NCI-H1417 treated with DMSO at 0.1 percent for 48 hours (cell line): ENCODE measurements around the gene RNF5.
"Not testable (repeated sequence)": the region's sequence is repeated elsewhere in the genome, so short reads cannot be mapped to it uniquely, and the experiment has no call there.

Experiments used
- DNase-seq: peaks from one replicate; lab custom pipeline; 2025; lab: John Stamatoyannopoulos, UW

The RNF5 gene

DNA sequence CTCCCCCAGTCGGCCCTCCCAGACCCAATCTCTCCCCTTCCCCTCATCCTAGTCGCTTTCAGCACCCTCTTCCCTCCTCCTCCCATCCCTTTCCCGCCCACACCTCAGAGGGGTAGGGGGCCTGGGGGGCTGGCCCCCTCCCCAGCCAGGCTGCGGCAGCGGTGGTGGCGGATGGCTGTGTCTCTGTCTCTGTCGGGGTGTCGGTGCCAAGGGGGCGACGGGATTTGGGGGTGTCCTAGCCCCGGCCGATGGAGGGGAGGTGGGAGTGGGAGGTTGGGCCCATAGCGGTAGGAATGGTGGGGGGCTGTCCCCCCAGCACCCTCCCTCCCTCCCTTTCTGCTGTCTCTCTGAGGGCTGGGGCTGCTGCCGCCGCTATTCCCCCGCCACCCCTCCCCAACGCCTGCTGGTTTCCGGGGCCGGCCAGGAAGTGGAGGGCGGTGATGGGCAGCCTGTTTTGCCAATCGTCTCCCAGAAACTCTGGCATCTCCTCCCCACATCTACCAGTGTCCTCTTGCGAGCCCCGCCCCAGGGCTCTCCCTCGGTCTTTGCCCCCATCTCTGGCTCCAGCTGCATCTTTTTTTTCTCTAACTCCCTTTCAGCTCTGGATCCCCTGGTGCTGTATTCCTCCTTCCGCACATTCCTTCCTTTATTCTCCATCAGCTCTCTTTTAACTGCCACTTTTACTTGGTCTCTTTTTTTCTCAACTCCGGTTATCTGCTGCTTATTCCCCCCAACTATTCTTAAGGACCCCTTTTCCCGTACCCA, 2.3 kb upstream of the RNF5 start, which contains the start of gene AGPAT1:
AGPAT1 (minus strand) TSS at position 374 of the 765 bp plus-strand sequence. CDS start 4,588 bp downstream, outside the sequence.
- DNase-seq, result peak; percentile 71

DNA sequence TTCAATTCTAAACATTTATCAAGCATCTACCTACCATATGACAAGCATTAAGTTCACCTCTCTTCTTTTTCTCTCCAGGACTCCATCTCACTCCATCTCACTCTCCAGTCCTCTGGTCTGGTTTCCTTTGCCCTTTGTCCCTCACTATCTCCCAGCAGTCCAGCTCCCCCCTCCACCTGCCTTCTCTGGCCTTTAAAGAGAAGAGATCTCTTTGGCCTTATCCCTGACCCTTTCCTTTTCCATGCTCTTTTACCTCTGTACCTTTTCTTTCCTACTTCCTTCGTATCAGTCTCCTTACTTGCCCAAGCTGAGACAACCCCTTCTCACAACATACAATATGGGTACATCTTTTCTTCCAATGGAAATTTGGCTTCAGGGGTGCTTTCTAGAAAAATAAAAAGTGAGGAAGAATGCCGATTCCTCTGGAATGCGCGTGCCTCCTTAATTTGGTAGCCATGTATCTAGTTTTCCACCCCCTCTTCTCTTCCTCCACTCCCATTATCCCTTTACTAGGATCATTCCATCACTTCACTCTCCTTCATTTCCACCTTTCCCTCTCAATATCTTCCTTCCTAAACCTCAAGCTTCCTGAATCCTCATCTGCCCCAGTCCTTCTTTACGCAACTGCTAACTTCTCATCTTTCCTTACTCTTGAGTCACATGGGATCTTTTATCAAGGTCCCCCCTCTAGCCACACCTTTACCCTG, 1.6 kb upstream of the RNF5 start:
- DNase-seq, result no peak

DNA sequence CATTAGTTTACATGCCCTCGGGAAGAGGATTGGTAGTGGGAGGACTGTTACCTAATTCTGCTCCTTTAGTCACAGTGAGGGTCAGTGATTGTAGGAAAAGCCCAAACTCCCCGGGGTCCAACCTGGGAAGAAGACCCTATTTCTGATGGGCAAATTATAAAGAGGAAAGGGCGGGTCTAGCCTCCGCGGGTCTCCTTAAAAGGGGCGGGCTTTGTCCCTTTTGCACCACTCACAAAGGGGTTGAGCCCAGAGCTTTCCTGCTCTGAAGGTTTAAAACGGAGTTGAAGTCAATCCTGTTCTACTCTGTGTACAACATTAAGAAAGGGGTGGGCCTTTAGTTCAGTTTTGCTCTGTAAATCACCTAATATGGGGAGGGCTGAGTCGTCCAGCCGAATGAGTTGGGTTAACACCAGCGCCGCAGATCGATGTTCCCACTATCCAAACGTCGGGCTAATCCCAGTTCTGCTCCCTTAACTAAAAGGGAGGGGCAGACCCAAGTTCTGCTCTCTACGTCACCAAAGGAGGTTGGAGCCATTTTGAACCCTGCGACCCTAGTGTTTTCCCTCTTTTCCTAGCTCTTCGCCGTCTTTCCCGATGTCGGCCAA, 920 bp upstream of the RNF5 start:
- DNase-seq, result no peak

DNA sequence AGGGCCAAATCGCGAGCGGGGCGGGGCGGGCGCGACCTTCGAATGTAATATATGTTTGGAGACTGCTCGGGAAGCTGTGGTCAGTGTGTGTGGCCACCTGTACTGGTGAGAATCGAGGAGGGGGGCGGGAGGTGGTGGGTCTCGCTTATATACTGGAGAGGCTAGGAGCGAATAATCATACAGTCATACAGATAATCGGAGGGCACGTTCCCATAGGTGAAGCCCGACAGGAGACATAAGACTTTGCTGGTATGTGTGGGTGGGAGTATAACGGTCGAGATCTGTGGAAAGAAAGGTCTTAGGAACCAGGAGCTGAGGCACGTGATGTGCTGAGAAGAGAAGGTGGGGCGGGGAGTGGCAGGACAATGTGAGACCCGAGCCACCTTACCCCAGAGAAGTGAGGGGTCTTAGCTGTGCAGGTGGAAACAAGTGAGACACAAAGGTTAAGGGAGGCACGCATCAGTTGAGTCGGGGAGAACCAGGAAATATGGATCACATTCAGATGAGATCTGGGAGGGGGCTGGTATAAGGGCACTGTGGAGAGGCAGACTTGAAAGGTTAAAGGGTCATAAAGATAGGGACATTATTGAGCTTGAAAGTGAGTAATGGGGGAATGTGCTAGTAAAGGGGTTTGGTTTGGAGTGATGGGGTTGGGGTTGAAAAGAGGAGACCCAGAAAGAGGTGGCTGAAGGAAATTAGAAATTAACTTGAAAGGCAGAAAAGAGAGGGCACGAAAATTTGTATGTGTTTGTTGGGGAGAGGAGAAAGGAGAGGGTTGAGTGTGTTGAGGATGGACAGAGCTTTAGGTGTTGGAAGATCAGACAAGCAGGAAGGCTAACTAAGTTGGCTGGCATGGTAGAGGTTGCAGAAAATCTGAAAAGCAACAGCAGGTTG, 589 bp downstream of the RNF5 start:
- no peak for DNase-seq

DNA sequence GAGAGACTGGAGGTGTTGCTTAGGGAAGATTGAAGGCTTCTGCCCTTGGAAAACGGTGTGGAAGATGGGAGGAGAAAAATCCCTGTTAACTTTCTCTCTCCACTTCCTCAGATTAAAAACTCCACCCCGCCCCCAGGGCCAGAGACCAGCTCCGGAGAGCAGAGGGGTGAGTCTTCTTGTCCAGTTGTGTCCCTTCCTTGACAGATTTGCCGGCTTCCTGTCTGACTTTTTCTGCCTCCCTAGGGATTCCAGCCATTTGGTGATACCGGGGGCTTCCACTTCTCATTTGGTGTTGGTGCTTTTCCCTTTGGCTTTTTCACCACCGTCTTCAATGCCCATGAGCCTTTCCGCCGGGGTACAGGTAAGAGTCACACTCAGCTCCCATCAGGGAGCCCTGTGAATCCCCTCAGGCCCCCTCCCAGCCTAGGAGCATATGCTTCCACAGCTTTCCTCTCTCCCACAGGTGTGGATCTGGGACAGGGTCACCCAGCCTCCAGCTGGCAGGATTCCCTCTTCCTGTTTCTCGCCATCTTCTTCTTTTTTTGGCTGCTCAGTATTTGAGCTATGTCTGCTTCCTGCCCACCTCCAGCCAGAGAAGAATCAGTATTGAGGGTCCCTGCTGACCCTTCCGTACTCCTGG, 1.7 kb downstream of the RNF5 start:
- DNase-seq, result no peak

DNA sequence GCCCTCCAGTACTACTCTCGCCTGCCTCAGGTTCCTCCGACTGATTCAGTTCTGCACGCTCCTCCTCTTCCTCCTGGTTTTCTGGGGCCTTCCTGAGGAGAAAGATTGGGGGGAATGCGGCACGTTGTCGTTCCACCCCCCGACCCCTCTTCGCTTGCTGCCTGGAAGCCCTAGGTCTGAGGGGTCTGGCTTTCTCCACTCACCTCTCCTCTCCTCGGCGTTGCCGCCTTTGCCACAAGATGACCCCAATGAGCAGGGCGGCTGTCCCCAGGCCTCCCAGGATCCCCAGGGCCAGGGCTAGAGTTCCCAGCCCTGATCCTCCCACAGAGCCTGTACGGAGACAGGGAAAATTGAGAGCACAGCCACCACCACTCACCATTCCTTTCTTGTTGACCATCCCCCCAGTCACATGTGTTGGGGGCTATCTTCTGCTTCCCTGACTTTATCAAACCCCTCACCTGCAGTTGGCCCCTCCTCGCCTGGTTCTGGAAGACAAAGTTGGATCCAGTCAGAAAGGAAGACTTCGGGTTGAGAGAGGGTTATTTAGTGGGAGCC, 3.0 kb downstream of the RNF5 start:
- DNase-seq, result no peak

DNA sequence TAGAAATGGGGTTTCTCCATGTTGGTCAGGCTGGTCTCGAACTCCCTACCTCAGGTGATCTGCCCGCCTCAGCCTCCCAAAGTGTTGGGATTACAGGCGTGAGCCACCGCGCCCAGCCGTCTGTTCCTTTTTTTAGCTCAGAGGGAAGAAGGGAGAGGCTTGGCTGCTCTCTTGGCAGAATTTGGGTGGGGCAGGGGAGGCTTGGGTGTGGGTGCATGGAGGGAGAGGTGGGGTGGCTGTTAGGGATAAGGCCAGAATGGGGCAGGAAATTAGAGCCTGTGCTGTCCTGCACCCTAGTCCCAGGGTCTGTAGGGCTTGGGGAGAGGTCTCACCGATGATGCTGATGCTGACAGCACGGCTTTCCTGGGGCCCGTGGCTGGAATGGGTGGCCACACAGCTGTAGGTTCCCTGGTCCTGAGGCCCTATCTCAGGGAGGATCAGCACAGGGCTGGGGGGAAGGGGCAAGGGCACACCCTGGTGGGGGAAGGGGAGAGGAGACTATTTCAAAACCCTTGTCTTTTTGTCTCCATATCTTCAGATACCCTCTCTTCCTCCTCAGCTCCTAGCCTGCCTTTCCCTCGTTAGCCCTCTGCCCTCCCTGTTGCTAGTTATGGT, 3.8 kb downstream of the RNF5 start:
- no peak for DNase-seq

DNA sequence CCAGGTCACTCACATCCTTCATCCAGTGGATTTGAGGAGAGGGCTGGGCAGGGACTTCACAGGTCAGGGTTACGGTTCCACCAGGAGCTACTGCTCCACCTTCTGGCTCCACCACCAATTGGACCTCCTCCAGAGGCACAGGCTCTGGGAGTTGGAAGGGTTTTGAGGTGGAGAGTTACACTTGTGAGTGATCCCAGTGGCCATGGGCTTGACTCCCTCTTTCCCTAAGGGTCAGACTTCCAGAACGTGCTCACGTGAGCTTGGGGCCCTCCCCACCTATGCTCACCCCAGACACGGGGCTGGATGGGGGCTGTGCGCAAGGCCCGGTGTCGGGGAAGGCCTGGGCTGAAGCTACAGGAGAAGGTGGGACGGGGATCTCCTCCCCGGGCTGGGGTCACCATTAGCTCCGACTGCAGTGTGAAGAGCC, 4.4 kb downstream of the RNF5 start:
- no peak for DNase-seq

DNA sequence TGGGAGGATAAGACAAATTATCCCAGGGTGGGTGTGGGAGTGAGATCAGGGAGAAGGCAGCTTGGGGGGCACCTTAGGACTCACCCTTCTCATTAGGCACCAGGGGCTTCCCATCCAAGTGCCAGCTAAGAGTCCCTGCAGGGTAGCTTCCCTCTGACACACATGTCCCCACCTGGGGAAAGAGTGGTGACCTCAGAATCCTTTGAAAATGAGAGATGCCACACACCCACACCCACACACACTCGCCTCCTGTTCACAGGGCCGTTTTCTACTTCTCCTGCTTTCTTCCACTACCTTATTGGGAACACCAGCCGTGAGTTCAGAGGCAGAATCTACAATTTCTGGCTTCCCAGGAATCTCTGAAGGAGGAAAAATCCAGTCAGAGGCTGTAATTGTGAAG, 4.8 kb downstream of the RNF5 start:
- DNase-seq, result no peak

DNA sequence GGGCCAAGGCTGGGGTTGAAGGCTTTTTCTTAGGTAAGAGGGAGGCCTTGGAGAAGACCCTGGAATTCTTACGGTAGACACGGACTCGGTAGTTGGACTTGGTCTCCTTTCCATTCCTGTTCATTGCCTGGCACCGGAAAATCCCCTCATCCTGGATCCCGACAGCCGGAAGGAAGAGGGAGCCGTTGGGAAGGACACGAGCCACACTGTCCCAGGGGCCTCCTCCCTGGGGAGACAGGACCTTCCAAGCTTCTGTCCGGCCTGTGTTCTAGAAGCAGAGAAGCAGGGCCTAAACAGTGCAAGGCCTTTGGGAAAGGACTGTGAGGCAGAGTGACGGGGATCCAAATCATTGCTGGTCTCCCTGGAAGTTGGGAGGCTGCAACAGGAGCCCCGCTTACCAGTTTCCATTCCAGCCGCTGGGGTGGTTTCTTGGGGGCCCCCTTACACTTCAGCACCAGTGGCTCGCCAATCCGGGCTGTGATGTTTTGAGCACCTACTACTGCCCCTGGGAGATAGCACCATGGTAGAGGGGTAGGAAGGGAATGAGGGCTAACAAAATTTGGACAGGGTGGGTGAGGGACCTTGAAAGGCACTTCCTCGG, 5.4 kb downstream of the RNF5 start:
- DNase-seq, result no peak

DNA sequence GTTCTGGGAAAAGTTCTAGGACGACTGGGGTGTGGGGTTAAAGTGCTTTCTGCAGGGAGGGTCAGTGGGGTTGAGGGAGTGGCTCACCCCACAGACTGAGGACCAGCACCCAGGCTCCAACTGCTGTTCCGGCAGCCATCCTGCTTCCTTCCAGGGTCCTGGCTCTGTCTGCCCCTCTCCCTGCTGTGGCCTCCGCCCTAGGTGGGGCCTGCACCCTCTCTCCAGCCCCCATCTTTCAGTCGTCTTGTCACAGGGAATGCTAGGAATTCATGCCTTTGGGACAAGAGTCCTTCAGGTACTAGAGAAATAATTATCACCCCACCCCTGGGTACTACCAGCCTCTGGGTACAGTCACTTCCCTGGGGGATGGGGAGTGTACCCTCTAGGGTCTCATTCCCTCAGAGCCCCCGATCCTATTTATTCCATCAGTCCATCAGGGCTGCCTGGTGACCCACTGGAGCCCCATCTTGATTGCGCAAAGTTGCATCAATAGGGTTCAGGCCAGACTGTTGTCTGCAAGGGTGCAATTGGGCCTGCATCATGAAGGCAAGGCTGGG, 6.0 kb downstream of the RNF5 start, which contains the start of gene AGER:
AGER (minus strand) TSS at position 170 of the 557 bp plus-strand sequence; CDS start at position 139, 31 bp downstream.
- DNase-seq, result no peak

DNA sequence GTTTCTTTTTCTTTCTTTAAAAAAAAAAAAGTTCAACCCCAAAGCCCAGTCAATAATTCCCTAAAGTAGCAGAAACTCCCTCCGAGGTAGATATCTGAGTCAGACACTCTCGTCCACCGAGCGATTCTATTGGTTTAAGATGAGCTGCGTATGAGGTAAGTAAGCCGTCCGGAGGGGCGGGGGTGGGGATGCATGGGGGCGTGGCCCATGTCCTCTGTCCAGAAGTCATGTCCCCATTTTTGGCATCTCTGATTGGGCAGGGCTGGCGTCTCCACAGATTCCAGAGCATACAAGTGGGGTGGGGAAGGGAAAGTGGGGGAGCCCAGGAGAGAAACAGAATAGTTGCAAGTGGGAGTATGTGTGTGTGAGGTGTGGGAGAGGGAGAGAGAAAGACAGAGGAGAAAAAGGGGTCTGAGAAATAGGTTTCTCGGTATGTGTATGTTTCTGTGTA, 7.5 kb downstream of the RNF5 start:
- not testable (repeated sequence) for DNase-seq

DNA sequence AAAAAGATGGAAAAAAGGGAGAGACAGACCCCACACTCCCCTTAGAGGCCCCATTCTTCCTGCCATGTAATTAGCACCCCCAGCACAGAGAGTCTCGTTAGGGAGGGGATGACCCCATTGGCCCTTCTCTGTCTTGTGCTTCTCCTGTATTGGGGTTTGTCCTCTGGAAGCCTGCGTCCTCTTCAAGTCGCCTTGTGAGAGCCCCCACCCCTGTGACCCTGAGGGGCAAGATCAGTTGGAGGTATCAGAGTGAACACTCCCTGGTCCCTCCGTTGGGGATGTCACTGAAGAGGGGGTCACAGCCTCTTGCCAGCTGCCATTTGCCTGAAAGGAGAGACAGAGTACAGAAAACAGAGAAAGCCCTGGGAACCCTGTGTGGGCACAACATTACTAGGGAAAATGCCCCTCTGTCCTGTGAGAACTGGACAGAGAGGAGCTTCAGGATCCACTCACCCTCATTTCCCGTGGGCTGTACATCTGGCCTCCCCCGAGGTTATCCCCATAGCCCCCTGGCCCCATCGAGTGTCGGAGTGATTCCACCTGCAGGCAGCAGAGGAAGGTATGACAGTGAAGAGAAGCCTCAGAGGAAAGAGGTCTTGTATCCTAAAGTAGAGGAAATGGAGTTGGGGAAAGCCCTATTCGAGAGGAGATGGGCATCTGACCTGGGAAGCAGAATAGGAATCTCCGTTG, 8.1 kb downstream of the RNF5 start:
- not testable (repeated sequence) for DNase-seq

DNA sequence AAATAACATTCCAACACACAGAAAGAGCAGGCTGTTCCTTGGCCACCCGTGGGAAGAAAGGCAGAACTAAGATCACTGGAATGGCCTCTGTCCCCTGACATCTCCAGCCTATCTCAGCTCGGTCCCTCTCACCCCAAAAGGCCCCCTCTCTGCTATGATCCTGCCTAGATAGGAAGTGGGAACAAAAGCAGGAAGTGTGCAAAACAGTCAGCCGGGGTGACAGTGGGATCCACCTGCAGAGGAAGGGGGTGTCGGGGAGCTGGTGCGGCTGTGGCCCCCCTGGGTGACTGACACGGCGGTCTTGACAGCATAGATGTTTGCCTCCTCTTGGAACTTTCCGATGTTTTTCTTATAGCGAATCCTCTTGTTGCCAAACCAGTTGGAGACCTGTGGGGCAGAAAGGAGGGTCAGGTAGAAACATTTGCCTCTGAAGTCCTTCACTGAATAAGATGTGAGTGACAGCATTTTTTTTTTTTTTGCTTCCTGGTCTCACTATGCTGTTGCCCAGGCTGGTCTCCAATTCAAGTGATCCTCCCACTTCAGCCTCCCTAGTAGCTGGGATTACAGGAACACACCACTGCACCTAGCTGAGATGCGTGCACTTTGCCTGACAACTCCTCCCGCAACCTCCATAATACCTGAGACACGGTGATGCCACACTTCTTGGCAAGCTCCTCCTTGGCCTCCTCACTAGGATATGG, 9.0 kb downstream of the RNF5 start:
- DNase-seq, result no peak

DNA sequence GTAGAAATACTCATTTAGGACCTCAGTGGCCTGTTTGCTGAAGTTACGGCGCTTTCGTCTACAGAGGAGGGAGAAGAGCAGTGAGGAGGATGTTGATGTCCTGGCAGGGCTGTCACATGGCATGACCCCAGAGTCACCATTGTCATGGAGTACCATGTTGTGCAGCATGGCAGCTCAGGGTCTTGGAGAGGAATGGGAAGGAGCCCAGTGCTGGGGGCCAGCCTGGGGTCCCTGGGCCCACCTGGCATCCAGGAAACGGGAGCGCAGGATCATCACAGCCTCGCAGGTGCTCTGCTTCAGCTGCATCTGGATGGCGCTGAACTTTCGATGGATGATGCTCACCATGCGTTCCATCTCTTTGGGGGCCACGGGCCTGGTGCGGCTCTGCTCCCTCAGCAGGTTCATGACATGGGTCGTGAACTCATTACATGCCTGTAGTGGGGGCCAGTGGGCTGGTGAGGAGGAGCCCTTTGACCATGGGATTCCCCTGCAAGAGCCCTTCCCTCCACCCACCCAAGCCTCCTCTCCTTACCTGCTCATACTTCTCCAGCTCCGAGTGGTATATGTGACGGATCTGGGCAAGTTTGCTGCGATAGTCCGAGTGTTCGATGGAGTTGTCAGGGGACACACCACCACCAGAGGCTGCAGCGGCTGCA, 9.6 kb downstream of the RNF5 start:
- not testable (repeated sequence) for DNase-seq

DNA sequence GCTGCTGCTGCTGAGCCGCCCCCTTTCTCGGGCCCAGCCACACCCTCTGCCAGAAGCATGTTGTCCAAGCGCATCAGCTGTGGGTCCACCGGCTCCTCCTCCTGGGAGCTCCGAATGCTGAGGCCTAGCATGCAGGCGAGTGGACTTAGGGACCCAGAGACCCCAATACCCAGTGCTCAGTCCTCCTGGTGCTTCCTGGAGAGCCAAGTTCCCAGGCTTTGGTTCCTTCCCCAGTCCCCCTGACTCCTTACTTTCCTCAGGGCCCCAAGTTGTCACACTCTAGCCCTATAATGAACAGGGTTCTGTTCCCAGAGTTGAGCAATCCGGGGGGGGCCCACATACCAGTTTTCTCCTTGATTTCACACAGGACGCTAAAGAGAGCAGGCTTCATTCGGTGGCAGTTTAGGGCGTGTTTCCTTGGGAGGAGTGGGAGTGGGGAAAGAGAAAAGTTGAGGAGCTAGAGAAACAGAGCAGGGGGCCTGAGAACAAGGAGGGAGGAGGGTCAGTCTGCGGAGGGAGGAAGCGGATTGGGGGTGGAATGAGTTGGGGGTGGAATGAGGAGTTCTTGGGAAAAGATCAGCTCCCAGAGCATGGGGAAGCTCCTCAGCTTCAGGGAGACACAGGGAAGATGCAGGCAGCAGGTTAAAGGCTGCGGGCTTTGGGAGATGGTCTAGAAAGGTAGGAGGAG, 10.3 kb downstream of the RNF5 start:
- no peak for DNase-seq

DNA sequence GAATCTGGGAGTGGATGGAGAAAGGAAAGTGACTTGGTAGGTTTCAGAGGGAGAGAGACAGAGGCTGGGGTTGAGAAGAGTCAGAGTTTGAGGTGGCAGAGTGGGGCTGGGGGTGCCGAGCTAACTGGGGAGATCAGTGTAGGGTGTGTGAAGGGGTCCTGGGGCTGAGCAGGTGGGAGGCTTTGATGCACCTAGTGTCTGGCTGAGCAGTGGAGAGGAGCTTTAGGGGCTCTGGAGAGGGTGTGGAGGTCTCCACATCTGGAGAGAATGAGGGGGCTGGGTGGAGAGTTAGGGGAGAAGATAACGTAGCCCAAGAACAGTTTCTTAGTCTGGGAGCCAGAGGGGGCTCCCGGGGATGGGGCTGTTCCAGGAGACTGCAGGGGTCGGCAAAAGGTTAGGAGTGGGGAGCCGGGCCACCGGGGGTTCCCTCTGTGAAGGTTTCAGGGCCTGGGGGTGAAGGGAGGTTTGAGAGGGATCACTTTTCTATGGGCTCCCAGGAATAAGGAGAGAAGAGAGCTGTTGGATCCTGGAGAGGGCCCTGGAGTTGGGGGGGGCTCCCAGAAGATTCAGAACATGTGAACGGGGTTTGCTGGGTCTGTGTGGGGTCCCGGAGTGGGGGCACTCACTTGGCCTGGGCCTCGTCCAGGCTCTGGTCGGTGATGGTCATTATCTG, 11.0 kb downstream of the RNF5 start:
- no peak for DNase-seq
